PC-9 (cell line): ENCODE measurements around the gene SDHAF2. TPM values are rescaled to one million over a fixed set of nuclear protein-coding genes. Genes with fewer than 3 reads are reported as not detected.

Experiments
- BruUV-seq: library from RNA; stranded (reverse); fragments of 400-500 nt; replicated peaks from 2 replicates; lab custom pipeline; 2021; lab: Mats Ljungman, UMichigan
- CTCF ChIA-PET: fragments of 300-600 bp; sonication (Branson Sonifier 250); formaldehyde crosslinking; loops from one replicate; lab custom pipeline; 2022; ENCODE audit warnings: antibody characterized with exemption; lab: Charles Lee
- POLR2A ChIA-PET: fragments of 300-600 bp; sonication (Branson Sonifier 250); formaldehyde crosslinking; loops from one replicate; lab custom pipeline; 2022; ENCODE audit warnings: antibody characterized with exemption; ENCODE audit not compliant: unreplicated experiment; lab: Charles Lee
- DNase-seq, 2 experiments: peaks; one replicate each; pipeline versions ENCODE4 v3.0.0 to v3.0.0-alpha.2; 2015 to 2022; ENCODE audit warnings: mixed read lengths in 1 of 2
- H2AFZ ChIP-seq: fragments of 200-600 bp; sonication (generic); 2 replicates; pipeline ENCODE4 v1.8.1; 2017; ENCODE audit warnings: antibody characterized with exemption
- H3F3A ChIP-seq: fragments of 200-600 bp; sonication (generic); 2 replicates; pipeline ENCODE4 v1.8.1; 2017; ENCODE audit warnings: antibody characterized with exemption, mild to moderate bottlenecking, low read depth; ENCODE audit not compliant: insufficient read depth
- H3K27ac ChIP-seq: fragments of 200-600 bp; sonication (generic); 2 replicates; pipeline ENCODE4 v1.6.1; 2016; ENCODE audit warnings: mixed run types
- H3K27me3 ChIP-seq: fragments of 200-600 bp; sonication (generic); 2 replicates; pipeline ENCODE4 v1.6.1; 2016; ENCODE audit warnings: low read depth, mixed run types; ENCODE audit not compliant: insufficient read depth
- H3K36me3 ChIP-seq: fragments of 200-600 bp; sonication (generic); 2 replicates; pipeline ENCODE4 v1.6.1; 2016; ENCODE audit warnings: low read depth, mixed run types
- H3K4me1 ChIP-seq: fragments of 200-600 bp; sonication (generic); replicated peaks from 2 replicates; pipeline ENCODE4 v1.6.1; 2016; ENCODE audit warnings: mixed run types; ENCODE audit not compliant: insufficient read depth
- H3K4me2 ChIP-seq: fragments of 200-600 bp; sonication (generic); 2 replicates; pipeline ENCODE4 v1.6.1; 2017; ENCODE audit warnings: mixed run types
- H3K4me3 ChIP-seq: fragments of 200-600 bp; sonication (generic); 2 replicates; pipeline ENCODE4 v1.6.1; 2016; ENCODE audit warnings: mixed run types
- H3K79me2 ChIP-seq: fragments of 200-600 bp; sonication (generic); 2 replicates; pipeline ENCODE4 v1.6.1; 2017; ENCODE audit warnings: low read depth, mixed run types
- H3K9me2 ChIP-seq: fragments of 200-600 bp; sonication (generic); 2 replicates; pipeline ENCODE4 v1.8.1; 2017; ENCODE audit warnings: mild to moderate bottlenecking; ENCODE audit not compliant: insufficient read depth
- H3K9me3 ChIP-seq: fragments of 200-600 bp; sonication (generic); 2 replicates; pipeline ENCODE4 v1.8.1; 2016; ENCODE audit warnings: low read depth; ENCODE audit not compliant: insufficient read depth
- H4K20me1 ChIP-seq: fragments of 200-600 bp; sonication (generic); 2 replicates; pipeline ENCODE4 v1.8.1; 2017; ENCODE audit not compliant: insufficient read depth
- CTCF ChIP-seq: fragments of 200-600 bp; sonication (generic); conservative IDR thresholded peaks from 2 replicates; pipeline ENCODE4 v1.6.1; 2017; ENCODE audit warnings: mixed run types, antibody characterized with exemption, mild to moderate bottlenecking, moderate library complexity
- EZH2 ChIP-seq: fragments of 200-600 bp; sonication (generic); IDR thresholded peaks from 2 replicates; pipeline ENCODE4 v1.8.0; 2017; ENCODE audit warnings: antibody characterized with exemption, low read depth
- intact Hi-C: fragments of 100-400 bp; cut with micrococcal nuclease; formaldehyde crosslinking; loops from one replicate; pipeline ENCODE4 v1.10.0; 2022; ENCODE audit not compliant: unreplicated experiment
- total RNA-seq: library from RNA; stranded (reverse); gene quantifications from 2 replicates; pipeline ENCODE4 v1.2.3, GENCODE V29; 2021

The SDHAF2 gene
- total RNA-seq, 1 experiment from 2014 or later, result 38.3 TPM

GRCh38 chr11:61473370-61474012 lies 43.6 kb downstream of the SDHAF2 start:
- no peaks in the 10 kb centered on the region for H3K9me2 ChIP-seq
- TF ChIP-seq EZH2 (no peak), CTCF (no peak)
- CTCF ChIA-PET, result interaction anchor here (0.6 kb wide), 1 partner anchor 640 kb away, joined by 3 read pairs; no protein-coding TSS in a partner anchor
- no peak overlapping the region for H3K4me3 ChIP-seq
- intact Hi-C loops, result no loop called here
- no peaks in the 10 kb centered on the region for H3K27me3 ChIP-seq
- H3K27ac ChIP-seq, result no peak overlapping the region
- BruUV-seq, result no TSS peak
- no peak overlapping the region for H3K4me2 ChIP-seq
- no peaks in the 10 kb centered on the region for H3K9me3 ChIP-seq
- H3F3A ChIP-seq, result peaks cover 4% of the 10 kb centered on the region; the same call in 1 of the 2 replicates
- POLR2A ChIA-PET, result no interaction called here
- no peaks in the 10 kb centered on the region for H3K36me3 ChIP-seq
- no peaks in the 10 kb centered on the region for H4K20me1 ChIP-seq
- DNase-seq, result no peak
- no peak overlapping the region for H2AFZ ChIP-seq
- no peaks in the 10 kb centered on the region for H3K4me1 ChIP-seq
- no peaks in the 10 kb centered on the region for H3K79me2 ChIP-seq

DNA sequence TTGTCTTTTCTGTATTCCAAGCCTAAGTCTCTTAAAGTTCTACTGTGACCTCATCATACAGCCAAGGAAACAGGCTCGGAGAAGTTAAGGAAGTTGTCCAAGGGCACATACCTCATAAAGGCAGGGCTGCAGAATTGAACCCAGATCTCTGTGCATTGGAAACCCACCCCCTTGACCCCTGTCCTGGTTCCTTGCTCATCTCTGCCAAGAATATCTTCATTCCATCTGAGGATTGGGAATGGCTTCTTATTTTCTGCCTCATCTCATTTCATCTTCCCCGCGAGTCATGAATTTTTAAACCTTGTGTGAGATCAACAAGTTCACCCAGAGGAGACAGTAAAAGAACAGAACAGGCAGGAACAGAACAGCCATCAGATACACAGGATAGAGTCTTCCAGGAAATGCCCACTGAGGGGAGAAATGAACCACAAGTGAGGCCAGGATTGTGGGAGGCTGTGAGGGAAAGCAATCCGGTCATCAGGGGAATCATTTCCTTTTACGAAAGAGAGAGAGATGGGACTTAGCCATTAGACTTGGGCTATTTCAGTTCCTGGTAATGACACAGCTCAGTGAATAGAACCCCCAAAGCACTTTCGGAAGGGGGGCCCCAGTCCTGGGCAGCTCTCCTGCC lies 44.2 kb downstream of the SDHAF2 start:
- TF ChIP-seq CTCF (no peak), EZH2 (no peak)
- no TSS peak for BruUV-seq
- CTCF ChIA-PET, result interaction anchor here (0.5 kb wide), 1 partner anchor 256 kb away, joined by 3 read pairs; no protein-coding TSS in a partner anchor
- no peak overlapping the region for H3K27ac ChIP-seq
- no peaks in the 10 kb centered on the region for H3K27me3 ChIP-seq
- H3K4me2 ChIP-seq, result no peak overlapping the region
- no peak overlapping the region for H2AFZ ChIP-seq
- H4K20me1 ChIP-seq, result no peaks in the 10 kb centered on the region
- intact Hi-C loops, result no loop called here
- POLR2A ChIA-PET, result no interaction called here
- no peaks in the 10 kb centered on the region for H3K9me2 ChIP-seq
- DNase-seq, result no peak
- H3K4me1 ChIP-seq, result no peaks in the 10 kb centered on the region
- H3K9me3 ChIP-seq, result no peaks in the 10 kb centered on the region
- no peak overlapping the region for H3K4me3 ChIP-seq
- H3K79me2 ChIP-seq, result no peaks in the 10 kb centered on the region
- H3K36me3 ChIP-seq, result no peaks in the 10 kb centered on the region
- H3F3A ChIP-seq, result peaks cover 4% of the 10 kb centered on the region; the same call in 1 of the 2 replicates

GRCh38 chr11:61475433-61475832 lies 45.5 kb downstream of the SDHAF2 start:
- POLR2A ChIA-PET, result no interaction called here
- H2AFZ ChIP-seq, result no peak overlapping the region

More at GRCh38 chr11:61475433-61475832, 45.5 kb downstream of the SDHAF2 start:
- Histone ChIP-seq H3K4me3 (no peak overlapping the region), H3K4me2 (no peak overlapping the region), H3K36me3 (no peaks in the 10 kb centered on the region), H3K27me3 (no peaks in the 10 kb centered on the region), H3K9me3 (no peaks in the 10 kb centered on the region), H3K9me2 (no peaks in the 10 kb centered on the region), H3K79me2 (no peaks in the 10 kb centered on the region), H4K20me1 (no peaks in the 10 kb centered on the region), H3K27ac (no peak overlapping the region), H3K4me1 (peaks cover 1% of the 10 kb centered on the region), H3F3A (peaks cover 8% of the 10 kb centered on the region; the same call in 1 of the 2 replicates)
- no TSS peak for BruUV-seq
- TF ChIP-seq EZH2 (no peak), CTCF (no peak)
- intact Hi-C loops, result no loop called here
- DNase-seq, result no peak
- CTCF ChIA-PET, result interaction anchor here (0.6 to 1.5 kb wide), 4 partner anchors 39 to 853 kb away, joined by 3 to 6 read pairs (median 4); no protein-coding TSS in a partner anchor
